Measurements from ENCODE around the gene KRT83.

GRCh38 chr12:52349196-52349595 is 28.0 kb upstream of the KRT83 start:
- no peak for TF ChIP-seq POLR2AphosphoS5 (IDR thresholded peaks at IDR 0.05; ENCODE audit: low read depth, low read length)
- no peak for TF ChIP-seq SIN3A (IDR thresholded peaks at IDR 0.05; ENCODE audit: borderline replicate concordance, insufficient read depth, low read length)
- no peak for TF ChIP-seq REST (IDR thresholded peaks at IDR 0.05; ENCODE audit: insufficient read depth in 1 of 2, low read depth in 2 of 2, low read length in 2 of 2)
- no peak for TF ChIP-seq FOXP2 (optimal IDR thresholded peaks at IDR 0.05; ENCODE audit: borderline replicate concordance, extremely low read depth, extremely low read length, insufficient read depth)

Measured in PFSK-1 (cell line).